Esophagus muscularis mucosa (tissue), 4 donors: ENCODE measurements around the gene DENND10. TPM values are rescaled to one million over a fixed set of nuclear protein-coding genes. Genes with fewer than 3 reads are reported as not detected.

ENCODE experiments used
- DNase-seq: peaks from one replicate; pipeline ENCODE4 v3.0.0-alpha.2; 2017; ENCODE audit errors: extremely low spot score
- H3K27ac ChIP-seq, 4 donors: fragments of 200-600 bp; sonication (generic); replicated peaks in 1 of 4; 1 replicate in 3 of 4; 2 replicates in 1 of 4; pipeline ENCODE4 v1.5.1; 2016 to 2019; ENCODE audit warnings: mild to moderate bottlenecking in 1 of 4
- H3K27me3 ChIP-seq, 4 donors: fragments of 200-600 bp; sonication (generic); one replicate each; pipeline versions ENCODE4 v1.5.1 to v1.6.0; 2016 to 2019
- H3K36me3 ChIP-seq, 4 donors: fragments of 200-600 bp; sonication (generic); one replicate each; pipeline ENCODE4 v1.5.1; 2016 to 2019
- H3K4me1 ChIP-seq, 4 donors: fragments of 200-600 bp; sonication (generic); one replicate each; pipeline ENCODE4 v1.5.1; 2016 to 2019
- H3K4me3 ChIP-seq, 4 donors: fragments of 200-600 bp; sonication (generic); 1 replicate in 2 of 4; 2 replicates in 2 of 4; pipeline ENCODE4 v1.5.1; 2016 to 2019; ENCODE audit warnings: mild to moderate bottlenecking in 4 of 4, moderate library complexity in 1 of 4
- H3K9me3 ChIP-seq, 4 donors: fragments of 200-600 bp; sonication (generic); 1 replicate in 3 of 4; 2 replicates in 1 of 4; pipeline ENCODE4 v1.5.1; 2016 to 2019
- EP300 ChIP-seq: sonication (generic); formaldehyde crosslinking; IDR thresholded peaks from one replicate; pipeline ENCODE4 v1.6.1; 2017; ENCODE audit warnings: antibody characterized with exemption
- POLR2A ChIP-seq: fragments of 450-650 bp; IDR thresholded peaks from one replicate; pipeline ENCODE4 v1.6.1; 2017; ENCODE audit warnings: antibody characterized with exemption, moderate library complexity, mild to moderate bottlenecking, low read depth
- POLR2AphosphoS5 ChIP-seq, 2 donors: sonication (generic); formaldehyde crosslinking; IDR thresholded peaks; one replicate each; pipeline ENCODE4 v1.6.1; 2017; ENCODE audit warnings: antibody characterized with exemption in 2 of 2
- WGBS: methylation state at CpG from one replicate; pipeline ENCODE4 v1.1.5; 2018; 5-methylcytosine and 5-hydroxymethylcytosine counted together
- intact Hi-C: fragments of 100-400 bp; cut with DNase I; formaldehyde crosslinking; loops from one replicate; pipeline ENCODE4 v1.15.1; 2023
- total RNA-seq, 4 donors: library from RNA; depleted of rRNA; stranded (reverse); fragments of >200 nt; gene quantifications; one replicate each; pipeline versions ENCODE4 v1.1.0 to v1.2.1, GENCODE V29; 2016
- TF ChIP-seq, protein P1 (sequence below), 3 experiments: fragments of 200-600 bp in 2 of 3; fragments of 450-650 bp in 1 of 3; sonication (generic) in 2 of 3; IDR thresholded peaks; one replicate each; pipeline ENCODE4 v1.5.1; 2017 to 2019; ENCODE audit warnings: antibody characterized with exemption in 3 of 3, mild to moderate bottlenecking in 2 of 3, moderate library complexity in 1 of 3

DENND10 gene
- total RNA-seq, 4 donors from 2014 or later = 19.1 to 23.7 (median 22.3) TPM

DNA sequence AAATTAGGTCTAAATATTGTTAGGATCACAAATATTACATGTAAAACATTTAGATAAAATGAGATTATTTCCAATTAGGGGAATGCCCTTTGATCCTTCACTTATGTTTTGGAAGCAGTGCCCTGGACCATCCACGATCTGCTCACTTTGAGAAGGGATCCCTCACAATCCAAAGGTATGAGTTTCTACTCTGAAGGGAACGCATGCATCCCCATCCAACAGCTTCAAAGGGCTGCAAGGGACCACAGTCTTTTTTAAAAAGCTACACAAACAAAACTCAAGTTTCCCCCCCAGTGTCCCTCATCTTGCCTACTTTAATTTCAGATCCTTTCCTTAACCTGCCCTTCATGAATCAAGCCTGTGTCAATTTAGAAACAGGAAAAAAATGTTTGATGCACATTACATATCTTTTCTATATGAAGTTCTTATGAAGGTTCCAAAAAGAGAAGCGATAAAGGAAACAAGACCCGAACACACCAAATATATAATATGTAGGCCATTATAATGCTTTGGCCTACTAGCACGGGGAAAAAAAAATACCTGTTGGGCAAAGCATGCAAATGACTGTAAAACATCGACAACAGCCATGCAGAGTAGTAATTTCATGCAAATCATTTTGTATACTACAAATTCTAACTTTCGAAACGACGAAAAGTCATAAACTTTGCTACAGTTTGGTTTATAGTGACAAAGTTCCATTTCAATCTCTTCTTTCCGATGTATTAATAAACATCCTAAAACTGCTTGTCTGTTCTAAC is 25.3 kb upstream of the DENND10 start:
- no peaks in the 10 kb centered on the region for H3K27me3 ChIP-seq
- H3K9me3 ChIP-seq = no peaks in the 10 kb centered on the region
- H3K36me3 ChIP-seq = no peaks in the 10 kb centered on the region
- peaks cover 22 to 65% (median 55%) of the 10 kb centered on the region in 4 donors for H3K4me1 ChIP-seq
- WGBS = 37% methylated on average over 10 of the region's 10 CpGs
- no peak for DNase-seq
- H3K27ac ChIP-seq = peak overlapping the region in 3 of 4 donors; percentile 98 to 99 (median 98)
- intact Hi-C loops = loop anchor here (2.0 kb wide), 1 partner anchor 22 kb away; no protein-coding TSS in a partner anchor
- TF ChIP-seq POLR2A (no peak), EP300 (no peak), POLR2AphosphoS5 (IDR thresholded peaks at IDR 0.05) (no peak)
- TF ChIP-seq, protein P1, sequence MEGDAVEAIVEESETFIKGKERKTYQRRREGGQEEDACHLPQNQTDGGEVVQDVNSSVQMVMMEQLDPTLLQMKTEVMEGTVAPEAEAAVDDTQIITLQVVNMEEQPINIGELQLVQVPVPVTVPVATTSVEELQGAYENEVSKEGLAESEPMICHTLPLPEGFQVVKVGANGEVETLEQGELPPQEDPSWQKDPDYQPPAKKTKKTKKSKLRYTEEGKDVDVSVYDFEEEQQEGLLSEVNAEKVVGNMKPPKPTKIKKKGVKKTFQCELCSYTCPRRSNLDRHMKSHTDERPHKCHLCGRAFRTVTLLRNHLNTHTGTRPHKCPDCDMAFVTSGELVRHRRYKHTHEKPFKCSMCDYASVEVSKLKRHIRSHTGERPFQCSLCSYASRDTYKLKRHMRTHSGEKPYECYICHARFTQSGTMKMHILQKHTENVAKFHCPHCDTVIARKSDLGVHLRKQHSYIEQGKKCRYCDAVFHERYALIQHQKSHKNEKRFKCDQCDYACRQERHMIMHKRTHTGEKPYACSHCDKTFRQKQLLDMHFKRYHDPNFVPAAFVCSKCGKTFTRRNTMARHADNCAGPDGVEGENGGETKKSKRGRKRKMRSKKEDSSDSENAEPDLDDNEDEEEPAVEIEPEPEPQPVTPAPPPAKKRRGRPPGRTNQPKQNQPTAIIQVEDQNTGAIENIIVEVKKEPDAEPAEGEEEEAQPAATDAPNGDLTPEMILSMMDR (IDR thresholded peaks at IDR 0.05) = no peak
- H3K4me3 ChIP-seq = peak overlapping the region; percentile 81 to 99 (median 93)

DNA sequence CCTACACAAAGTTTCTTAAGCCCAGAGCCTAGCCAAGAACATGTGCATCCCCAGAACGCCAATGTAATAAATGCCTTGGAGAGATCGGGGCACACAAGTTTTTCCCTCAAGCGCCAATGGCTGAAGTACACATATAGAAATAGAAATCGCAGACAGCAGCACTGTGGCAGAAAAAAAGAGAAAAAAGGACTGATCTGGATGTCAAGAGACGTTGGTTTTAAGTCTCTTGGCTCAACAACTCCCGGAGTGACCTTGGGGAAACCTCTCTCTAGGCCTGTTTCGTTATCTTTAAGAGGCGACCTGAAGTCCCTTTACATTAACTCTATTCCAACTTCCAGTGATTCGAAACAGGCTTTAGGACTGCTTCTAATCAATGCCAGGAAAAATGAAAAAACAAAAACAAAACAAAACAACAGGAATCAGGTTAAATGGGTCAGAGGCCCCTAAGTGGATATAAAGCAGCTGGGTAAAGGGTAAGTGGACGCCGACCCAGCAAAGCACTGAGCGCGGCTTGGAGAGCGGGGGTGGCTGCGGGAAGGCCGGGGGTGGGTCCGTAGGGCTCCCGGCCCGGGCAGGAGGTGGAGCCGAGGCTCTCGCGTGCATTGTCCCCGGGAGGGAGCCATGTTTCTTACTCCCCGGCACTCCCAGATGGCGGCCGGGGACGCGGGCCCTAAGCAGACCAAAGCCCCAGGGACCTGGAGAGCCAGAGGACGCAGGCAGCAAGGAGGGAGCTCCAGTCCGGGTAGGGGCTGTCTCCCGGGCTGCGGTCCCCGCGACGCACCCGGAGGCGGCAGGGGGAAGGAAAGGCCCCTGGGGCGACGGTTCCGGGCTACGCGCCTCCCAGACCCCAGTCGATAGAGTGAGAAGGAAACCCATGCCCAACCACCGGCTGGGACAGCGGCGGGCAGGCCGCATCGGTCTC is 24.1 kb upstream of the DENND10 start:
- H3K27ac ChIP-seq = peak overlapping the region; percentile 98 to 99 (median 98)
- under 1% methylated on average over 21 of the region's 48 CpGs for WGBS
- H3K4me3 ChIP-seq = peak overlapping the region; percentile 81 to 99 (median 93)
- no peaks in the 10 kb centered on the region for H3K36me3 ChIP-seq
- intact Hi-C loops = loop anchor here (2.0 kb wide), 1 partner anchor 21 kb away; no protein-coding TSS in a partner anchor
- TF ChIP-seq, protein P1 (IDR thresholded peaks at IDR 0.05) = no peak
- TF ChIP-seq POLR2A (no peak), POLR2AphosphoS5 (IDR thresholded peaks at IDR 0.05) (peak in 1 of 2 donors; percentile 53), EP300 (no peak)
- no peaks in the 10 kb centered on the region for H3K27me3 ChIP-seq
- DNase-seq = peak; percentile 93
- H3K9me3 ChIP-seq = no peaks in the 10 kb centered on the region
- H3K4me1 ChIP-seq = peaks cover 22 to 56% (median 48%) of the 10 kb centered on the region in 4 donors

DNA sequence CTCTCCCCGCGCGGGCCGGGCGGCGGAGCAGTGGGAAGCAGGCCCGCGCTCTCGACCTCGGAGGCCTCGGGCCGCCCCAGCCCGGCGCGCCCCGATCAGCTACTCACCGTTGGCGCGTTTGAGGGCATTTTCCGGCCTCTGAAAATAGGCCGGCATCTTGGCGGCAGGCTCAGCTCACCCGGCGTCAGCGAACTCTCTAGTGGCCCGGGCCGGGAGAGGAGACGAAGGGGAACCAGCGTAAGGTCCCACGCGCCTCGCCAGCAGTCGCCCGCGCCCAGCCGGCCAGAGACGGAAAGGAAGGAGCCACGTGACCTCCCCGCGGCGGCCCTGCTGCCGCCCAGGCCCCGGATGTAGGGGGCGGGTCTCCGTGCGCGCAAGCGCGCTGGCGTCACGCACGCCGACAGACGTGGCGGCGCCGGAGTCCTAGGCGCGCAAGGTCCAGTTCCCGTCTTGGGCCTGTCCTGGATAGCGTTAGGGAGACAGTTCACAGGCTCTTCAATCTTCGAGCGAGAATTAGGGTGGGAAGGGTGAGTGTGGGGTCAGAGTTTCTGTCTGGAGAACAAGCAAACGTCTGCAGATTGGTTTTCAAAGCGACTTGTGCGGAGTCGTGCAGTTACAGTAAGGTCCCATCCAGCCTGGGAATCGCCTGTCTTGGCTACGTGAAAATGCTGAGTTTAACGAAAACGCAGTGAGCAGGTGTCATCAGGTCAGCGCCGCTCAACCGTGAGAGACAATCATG is 23.2 kb upstream of the DENND10 start, which contains the start of gene EIF3A:
TSS of gene EIF3A (minus strand) at position 297 of the 739 bp plus-strand sequence. CDS start at position 156, 141 bp downstream.
- no peaks in the 10 kb centered on the region for H3K36me3 ChIP-seq
- intact Hi-C loops = no loop called here
- 0% methylated on average over 30 of the region's 74 CpGs for WGBS
- H3K27me3 ChIP-seq = no peaks in the 10 kb centered on the region
- TF ChIP-seq, protein P1 (IDR thresholded peaks at IDR 0.05) = no peak
- TF ChIP-seq POLR2AphosphoS5 (IDR thresholded peaks at IDR 0.05) (peak; percentile 96 to 97), POLR2A (peak; percentile 91), EP300 (peak; percentile 21)
- H3K4me3 ChIP-seq = peak within 1 kb of the TSS; percentile 81 to 99 (median 93)
- DNase-seq = peak; percentile 95
- H3K4me1 ChIP-seq = peaks cover 22 to 49% (median 46%) of the 10 kb centered on the region in 4 donors
- peak within 1 kb of the TSS; percentile 98 to 99 (median 98) for H3K27ac ChIP-seq
- no peaks in the 10 kb centered on the region for H3K9me3 ChIP-seq

DNA sequence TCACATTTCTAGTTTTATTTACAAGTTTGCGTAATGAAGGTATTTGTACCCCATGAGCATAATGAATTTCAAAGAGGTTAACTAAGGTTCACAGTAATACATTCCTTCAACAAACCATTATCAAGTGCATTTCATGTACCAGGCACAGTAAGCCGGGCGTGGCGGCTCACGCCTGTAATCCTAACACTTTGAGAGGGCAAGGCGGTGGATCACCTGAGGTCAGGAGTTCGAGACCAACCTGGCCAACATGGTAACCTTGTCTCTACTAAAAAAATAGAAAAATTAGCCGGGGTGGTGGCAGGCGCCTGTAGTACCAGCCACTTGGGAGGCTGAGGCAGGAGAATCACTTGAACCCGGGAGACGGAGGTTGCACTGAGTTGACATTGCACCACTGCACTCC is 19.0 kb upstream of the DENND10 start:
- no peak for DNase-seq
- Histone ChIP-seq H3K27ac (no peak overlapping the region), H3K36me3 (no peaks in the 10 kb centered on the region), H3K27me3 (no peaks in the 10 kb centered on the region), H3K9me3 (no peaks in the 10 kb centered on the region), H3K4me3 (no peak overlapping the region), H3K4me1 (peaks cover 6 to 10% (median 8%) of the 10 kb centered on the region in 4 donors)
- intact Hi-C loops = no loop called here
- TF ChIP-seq EP300 (no peak), POLR2AphosphoS5 (IDR thresholded peaks at IDR 0.05) (no peak), POLR2A (no peak)
- TF ChIP-seq, protein P1 (IDR thresholded peaks at IDR 0.05) = no peak
- 92% methylated on average over 11 of the region's 11 CpGs for WGBS
